HG03558 (cell line): Measurements from ENCODE around the gene TBC1D32.
"Not testable (repeated sequence)": the region's sequence is repeated elsewhere in the genome, so short reads cannot be mapped to it uniquely, and the experiment has no call there.

ENCODE experiments used
- ATAC-seq: cut with Tn5 transposase; IDR thresholded peaks from one replicate; pipeline ENCODE4 v1.9.1; 2021; ENCODE audit warnings: moderate number of reproducible peaks; ENCODE audit not compliant: unreplicated experiment; ENCODE audit errors: extremely low read depth

TBC1D32 gene

DNA sequence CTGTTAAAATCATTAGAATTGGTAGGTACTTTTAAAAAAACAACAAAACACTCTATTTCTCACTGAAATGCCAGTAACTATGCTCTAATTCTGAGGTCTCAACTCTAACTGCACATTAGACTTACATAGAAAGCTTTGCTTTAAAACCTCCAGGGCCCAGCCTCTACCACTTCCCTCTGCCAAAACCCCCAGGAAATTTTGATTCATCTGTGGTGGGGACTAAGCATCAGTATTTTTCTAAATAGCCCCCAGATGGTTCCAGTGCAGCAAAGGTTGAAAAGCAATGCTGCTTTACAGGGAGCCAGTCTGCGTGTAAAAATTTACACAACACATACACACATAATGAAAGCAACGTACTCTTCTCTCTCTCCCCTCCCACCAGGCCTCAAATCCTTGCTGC is 3.8 kb downstream of the TBC1D32 start:
- ATAC-seq: no peak

DNA sequence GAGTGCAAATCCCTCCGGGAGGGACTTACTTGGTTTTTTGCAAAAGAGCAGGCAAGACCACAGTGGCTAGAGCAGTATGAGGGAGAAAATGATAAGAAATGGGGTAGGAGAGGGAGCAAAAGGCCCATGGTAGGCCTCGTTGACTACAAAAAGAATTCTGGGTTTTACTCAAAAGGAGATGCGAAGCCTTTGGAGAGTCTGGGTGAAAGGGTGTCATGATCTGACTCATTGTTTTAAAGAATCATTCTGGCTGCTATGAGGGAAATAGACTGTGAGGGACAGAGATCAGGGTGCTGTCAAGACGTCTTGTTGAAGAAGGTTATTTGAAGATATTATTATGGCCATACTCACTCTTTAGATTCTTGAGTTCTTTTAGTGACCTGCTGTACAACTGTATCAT is 13.0 kb downstream of the TBC1D32 start:
- ATAC-seq: no peak

DNA sequence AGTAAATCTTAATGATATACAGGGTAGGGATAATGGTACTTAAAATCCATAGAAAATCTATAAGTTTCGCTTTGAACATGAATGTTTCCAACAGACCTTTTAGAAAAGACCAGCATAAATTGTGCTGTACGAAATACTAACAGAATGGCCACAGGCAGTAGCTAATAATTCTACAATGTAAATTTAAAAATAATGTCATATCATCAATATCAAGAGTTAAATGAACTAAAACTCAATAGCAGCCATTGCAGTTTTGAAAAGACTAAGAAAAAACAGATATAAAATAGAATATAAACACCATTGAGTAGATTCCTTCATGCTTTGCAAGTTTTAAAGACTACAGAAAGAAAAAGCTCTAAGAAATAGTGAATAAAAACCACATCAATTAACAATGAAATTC is 14.7 kb downstream of the TBC1D32 start:
- no peak for ATAC-seq

DNA sequence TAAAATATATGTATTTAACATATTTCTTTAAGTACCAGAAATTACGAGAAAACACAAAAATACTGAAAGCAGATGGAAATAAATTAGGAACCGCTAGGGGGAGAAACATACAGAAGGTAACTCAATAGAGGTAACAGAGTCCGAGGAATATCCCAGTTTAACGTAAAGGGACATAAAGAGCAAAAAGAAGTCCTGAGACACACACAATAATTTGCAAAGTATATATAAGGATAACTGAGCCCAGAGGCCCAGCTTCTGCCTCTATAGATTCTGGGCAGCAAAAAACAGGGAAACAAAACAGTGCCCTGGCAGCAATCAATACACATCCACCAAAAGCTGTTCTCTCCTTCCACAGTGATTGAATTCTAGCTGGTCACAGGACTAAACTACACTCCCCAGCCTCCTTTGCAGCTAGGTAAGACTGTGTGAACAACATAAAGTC is 15.1 kb downstream of the TBC1D32 start:
- ATAC-seq: no peak

DNA sequence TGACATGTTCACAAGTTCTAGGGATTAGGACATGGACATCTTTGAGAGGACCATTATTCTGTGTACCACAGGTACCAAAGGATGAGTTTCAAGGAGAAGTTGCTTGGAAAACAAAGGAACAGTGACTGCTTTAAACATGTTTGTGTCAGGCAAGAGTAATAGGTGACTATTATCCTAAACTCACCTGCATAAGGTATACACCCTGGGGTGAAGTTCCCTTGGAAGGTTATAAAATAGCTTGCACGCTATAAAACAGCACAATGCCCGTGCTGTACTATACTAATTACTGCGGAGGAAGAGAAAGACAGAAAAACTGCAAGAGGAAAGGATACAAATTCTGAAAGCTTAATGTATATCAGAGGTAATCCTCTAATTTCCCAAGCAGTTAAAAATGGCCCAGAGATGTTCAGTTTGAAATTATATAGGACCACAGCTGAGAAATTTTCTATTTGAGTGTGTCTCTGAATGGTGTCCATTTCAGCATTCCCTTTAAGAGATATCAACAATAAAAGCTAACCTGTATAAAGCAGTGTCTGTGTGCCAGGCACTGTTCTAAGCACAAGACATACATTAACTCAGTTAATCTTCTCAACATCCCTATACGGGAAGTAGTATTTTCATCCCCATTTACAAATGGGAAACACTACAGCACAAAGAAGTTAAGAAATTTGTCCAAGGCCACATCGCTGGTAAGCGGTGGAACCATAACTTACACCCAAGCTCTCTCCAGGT is 19.7 kb downstream of the TBC1D32 start:
- ATAC-seq: no peak

DNA sequence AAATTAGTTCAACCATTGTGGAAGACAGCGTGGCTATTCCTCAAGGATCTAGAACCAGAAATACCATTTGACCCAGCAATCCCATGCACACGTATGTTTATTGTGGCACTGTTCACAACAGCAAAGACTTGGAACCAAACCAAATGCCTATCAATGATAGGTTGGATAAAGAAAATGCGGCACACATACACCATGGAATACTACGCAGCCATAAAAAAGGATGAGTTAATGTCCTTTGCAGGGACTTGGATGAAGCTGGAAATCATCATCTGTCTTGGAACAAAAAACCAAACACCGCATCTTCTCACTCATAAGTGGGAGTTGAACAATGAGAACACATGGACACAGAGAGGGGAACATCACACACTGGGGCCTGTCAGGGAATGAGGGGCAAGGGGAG is 22.5 kb downstream of the TBC1D32 start:
- ATAC-seq: not testable (repeated sequence)

DNA sequence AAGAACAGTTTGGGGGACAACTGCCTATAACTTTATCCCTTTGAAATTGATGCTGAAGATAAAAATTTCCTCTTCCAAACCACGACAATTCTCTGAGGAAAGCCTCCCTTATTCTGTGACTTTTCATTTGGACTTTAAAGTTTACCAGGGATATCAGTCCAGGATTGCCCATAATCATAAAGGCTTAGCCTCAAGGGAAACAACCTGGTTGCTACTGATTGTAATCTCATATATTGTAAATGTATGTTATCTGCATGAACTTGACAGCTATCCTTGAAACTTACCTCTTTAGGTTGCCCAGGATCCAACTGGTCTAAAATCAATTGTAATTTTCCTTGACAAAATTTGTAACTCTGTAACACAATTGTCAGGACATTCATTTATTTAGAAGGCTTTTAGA is 23.8 kb downstream of the TBC1D32 start:
- ATAC-seq: no peak

DNA sequence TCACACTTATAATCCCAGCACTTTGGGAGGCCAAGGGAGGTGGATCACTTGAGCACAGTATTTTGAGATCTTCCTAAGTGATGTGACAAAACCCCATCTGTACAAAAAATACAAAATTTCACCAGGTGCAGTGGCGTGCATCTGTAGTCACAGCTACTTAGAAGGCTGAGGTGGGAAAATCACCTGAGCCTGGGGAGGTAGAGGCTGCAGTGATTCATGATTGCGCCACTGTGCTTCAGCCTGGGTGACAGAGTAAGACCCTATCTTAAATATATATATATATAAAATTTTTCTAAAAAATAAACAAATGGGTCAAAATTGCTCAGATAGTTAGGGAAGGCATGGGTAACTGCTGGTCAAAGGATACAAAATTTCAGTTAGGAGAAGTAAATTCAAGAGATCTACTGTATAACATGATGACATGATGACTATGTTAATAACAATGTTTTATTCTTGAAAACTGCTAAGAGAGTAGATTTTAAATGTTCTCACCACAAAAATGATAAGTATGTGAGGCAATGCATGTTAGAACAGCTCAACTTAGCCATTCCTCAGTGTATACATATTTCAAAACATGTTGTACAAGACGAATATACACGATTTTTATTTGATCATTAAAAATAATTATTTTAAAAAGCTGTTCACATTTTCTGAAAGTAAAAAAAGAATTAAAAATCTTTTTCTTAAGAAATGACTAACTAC is 24.4 kb downstream of the TBC1D32 start:
- ATAC-seq: no peak

DNA sequence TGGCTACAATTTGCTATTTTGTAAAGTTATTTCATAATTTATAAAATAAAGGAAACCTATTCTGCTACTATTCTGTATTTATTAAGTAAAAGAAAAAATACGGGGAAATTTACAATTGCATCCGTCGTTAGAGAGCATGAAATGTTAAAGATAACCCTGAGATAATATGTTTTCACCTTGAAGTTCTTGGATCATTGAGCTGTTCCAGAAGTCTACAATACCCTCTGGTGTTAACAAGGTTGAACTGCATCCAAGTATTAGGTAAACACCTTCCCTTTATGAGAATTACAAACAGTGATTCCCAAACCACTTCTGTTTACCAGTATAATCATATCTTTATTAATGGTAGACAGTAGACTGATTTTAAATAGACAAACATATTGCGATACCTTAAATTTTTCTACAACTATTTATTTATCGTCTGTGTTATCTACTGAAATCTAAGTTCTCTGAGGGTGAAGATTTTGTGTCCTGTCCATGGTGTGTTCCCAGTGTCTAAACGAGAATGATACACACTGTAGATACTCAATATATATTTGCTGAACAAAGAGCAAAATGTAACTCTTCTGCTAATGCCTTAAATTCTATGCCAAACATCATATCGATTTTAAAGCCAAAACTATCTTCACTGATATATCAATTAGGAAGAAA is 28.2 kb downstream of the TBC1D32 start:
- no peak for ATAC-seq

DNA sequence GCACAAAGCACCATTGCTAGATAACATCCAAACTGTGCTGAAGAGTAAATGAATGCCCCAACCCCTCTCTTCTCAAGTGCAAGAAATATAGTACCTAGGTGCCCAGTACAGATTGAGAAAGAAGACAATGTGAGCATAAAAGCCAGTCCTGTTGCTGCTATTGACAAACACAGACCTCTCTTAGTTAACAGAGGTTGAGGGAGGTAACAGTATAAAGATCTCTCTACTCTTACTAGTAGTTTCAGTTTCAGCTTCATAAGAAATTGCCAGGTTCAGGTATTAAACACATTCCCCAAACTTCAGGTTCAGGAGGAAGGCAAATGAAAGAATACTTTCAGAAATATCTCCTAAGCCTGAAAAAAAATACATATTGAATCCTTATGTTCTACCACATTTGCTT is 31.4 kb downstream of the TBC1D32 start:
- peak; percentile 45 for ATAC-seq

DNA sequence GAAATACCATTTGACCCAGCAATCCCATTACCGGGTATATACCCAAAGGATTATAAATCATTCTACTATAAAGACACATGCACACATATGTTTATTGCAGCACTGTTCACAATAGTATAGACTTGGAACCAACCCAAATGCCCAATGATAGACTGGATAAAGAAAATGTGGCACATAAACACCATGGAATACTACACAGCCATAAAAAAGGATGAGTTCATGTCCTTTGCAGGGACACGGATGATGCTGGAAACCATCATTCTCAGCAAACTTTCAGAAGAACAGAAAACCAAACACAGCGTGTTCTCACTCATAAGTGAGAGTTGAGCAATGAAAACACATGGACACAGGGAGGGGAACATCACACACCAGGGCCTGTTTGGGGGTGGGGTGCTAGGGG is 33.1 kb downstream of the TBC1D32 start:
- ATAC-seq: not testable (repeated sequence)

DNA sequence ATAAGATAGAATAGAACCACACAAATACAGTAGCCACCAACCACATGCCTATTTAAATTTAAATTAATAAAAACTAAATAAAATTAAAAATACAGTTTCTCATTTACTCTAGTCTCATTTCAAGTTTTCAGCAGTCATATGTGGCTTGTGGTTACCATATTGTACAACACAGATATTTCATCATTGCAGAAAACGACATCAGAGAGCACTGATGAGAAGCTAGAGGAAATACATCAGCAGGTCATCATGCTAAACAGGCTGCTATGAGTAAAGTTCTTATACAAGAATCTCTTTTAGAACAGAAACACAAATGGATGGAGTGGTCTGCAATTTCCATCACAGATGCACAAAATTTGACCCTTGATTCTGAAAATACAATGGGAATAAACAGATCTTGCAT is 36.6 kb downstream of the TBC1D32 start:
- ATAC-seq: no peak

DNA sequence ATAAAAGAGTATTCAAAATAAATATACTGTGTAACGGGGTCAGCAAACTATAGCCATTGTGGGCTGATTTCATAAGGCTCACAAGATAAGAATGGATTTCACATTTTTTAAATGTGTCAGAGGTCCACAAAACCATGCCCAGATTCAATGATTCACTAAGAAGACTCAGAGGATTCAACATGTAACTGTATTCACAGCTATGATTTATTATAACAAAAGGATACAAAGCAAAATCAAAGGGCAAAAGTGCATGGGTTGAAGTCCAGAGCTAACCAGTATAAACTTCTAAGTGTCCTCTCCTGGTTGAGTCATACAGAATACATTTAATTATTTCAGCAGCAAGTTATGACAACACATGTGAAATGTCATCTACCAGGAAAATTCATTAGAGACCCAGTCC is 49.2 kb downstream of the TBC1D32 start:
- ATAC-seq: no peak

DNA sequence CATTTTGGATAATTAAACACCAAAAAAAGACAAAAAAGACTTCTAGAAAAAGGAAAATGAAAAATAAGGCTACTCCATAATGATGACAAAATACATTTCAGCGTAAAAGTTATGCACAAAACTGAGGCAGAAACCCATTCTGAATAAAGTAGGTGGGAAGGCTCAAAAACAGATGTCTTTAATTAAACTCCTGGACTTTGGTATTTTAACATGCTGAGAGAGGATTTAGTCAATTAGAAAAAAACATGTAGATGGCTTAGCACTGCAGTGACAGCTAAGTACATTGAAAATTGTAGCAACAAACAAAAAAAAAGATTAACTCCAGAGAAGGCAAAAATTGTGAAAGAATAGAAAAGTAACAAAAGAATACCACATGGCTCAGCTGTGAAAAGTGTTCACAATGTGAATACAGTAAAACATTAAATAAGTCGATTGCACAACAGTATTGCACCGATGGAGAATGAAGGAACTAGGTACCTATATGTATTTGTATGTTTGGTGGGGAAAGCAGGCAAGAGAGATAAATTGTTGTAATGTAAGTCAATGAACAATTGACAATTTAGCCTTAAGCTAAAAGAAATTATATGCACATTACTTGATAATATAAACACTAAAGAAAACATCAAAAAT is 59.5 kb downstream of the TBC1D32 start:
- ATAC-seq: no peak

DNA sequence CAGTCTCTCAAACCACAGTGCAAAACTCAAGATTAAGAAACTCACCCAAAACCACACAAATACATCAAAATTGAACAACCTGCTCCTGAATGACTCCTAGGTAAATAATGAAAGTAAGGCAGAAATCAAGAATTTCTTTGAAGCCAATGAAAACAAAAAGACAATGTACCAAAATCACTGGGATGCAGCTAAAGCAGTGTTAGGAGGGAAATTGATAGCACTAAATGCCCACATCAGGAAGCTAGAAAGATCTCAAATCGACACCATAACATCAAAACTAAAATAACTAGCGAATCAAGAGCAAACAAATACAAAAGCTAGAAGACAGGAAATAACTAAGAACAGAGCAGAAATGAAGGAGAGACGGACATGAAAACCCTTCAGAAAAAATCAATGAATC is 70.5 kb downstream of the TBC1D32 start:
- no peak for ATAC-seq

DNA sequence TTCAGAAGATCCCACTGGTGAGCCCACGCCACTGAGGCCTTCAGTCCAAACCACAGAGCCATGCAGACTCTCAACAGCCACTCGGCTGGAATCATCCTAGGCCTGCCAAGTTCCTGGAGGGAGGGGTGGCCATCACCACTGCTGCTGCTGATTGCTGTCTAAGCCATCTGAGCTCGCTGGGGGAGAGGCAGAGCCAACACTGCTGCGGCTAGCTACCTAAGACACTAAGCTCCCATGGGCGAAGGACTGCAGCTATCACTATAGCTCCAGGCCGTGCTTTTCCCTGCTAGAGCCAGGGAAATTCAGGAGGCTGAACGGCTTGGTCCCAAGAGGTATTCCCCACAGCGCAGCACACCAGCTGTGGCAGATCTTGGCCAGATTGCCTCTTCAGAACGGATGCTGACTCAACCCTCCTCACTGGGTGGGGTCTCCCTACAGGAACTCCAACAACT is 73.6 kb downstream of the TBC1D32 start:
- no peak for ATAC-seq

DNA sequence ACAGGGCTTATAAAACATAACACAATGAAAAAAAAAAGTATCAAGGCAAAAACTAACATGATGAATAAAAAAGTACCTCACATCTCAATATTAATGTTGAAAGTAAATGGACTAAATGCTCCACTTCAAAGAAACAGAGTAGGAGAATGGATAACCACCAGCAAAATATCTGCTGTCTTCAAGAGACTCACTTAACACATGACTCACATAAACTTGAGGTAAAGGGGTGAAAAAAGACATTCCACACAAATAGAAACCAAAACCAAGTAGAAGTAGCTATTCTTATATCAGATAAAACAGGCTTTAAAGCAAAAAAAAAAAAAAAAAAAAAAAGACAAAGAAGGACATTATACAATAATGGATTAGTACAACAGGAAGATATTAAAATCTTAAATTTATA is 86.9 kb downstream of the TBC1D32 start:
- ATAC-seq: no peak

DNA sequence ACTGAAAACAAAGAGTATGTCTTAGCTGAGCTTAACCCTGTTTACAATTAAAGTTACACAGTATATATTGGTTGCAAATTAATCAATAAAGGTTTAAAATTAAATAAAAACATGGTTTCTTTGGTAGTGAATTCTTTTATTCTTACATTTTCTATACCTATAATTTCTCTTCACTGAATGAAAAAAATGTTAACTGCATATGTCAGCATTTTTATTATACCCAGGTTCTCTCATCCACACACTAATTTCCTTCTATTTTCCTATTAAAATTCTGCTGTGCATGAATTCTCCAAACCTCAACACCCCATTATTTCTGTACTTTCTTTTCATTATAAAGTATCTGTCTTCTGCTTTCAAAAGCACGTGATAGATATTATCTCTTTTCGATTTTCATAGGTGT is 91.9 kb downstream of the TBC1D32 start:
- ATAC-seq: no peak

DNA sequence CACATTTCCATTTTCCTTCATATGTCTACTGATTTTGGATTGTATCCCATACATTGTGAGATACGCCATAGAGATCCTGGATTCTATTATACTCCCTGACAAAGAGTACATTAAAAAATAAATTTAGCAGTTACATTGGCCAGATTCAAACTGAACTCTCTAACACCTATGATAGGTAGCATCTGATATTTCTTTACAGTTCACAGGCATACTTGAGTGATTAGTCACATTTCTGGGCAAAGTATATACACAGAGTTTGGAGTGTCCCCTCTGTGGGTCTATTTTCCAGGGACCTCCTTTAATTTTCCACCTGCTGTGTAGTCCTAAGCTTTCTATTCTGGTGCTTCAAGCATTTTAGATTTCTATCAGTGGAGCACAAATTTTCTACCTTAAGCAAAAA is 96.4 kb downstream of the TBC1D32 start:
- no peak for ATAC-seq

DNA sequence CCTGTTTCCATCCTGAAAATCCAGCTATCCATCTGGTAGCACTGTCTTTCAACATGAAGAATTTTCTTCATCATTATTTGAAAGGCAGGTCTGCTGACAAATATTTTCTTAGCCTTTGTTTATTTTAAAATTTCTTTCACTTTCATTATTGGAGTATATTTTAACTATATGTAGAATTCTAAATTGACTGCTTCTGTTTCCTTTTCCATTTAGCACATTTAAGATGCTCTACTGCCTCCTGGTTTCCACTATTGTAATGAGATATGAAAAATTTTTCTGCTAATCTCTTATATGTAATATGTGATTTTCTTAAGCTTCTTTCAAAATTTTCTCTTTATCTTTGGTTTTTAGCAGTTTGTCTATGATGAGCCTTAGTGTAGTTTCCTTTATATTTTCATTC is 97.3 kb downstream of the TBC1D32 start:
- no peak for ATAC-seq

DNA sequence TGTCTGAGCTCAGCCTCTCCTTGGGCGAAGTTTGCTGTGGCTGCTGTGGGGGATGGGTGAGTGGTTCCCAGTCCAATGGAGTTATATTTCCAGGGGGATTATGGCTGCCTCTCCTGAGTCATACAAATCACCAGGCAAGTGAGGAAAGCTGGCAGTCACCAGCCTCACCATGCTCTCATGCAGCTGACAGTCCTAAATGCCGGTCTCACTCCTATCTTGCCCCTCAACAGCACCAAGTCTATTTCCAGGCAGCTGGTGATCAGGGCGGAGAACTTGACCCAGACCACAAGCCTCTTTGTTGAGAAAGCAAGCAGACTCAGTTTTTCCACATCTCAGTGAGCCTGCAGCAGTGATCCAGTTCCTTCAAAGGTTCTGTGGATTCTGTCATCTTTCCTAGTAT is 98.9 kb downstream of the TBC1D32 start:
- ATAC-seq: no peak
